Upper lobe of right lung (tissue), 1 donor: ENCODE measurements around the gene PIH1D1. TPM values are rescaled to one million over a fixed set of nuclear protein-coding genes. Genes with fewer than 3 reads are reported as not detected.
A peak's percentile ranks its signal among the peaks of the same experiment; 100 is the strongest.

Experiments used
- ATAC-seq: fragments of 200-7000 bp; cut with Tn5 transposase; one replicate; pipeline ENCODE4 v1.9.1; 2020; ENCODE audit warnings: mild to moderate bottlenecking, moderate library complexity
- DNase-seq: peaks from one replicate; pipeline ENCODE4 v3.0.0-alpha.2; 2020
- H3K27ac ChIP-seq: fragments of 200-600 bp; one replicate; pipeline ENCODE4 v1.8.0; 2022
- H3K27me3 ChIP-seq: fragments of 200-600 bp; one replicate; pipeline ENCODE4 v1.8.0; 2022; ENCODE audit warnings: mild to moderate bottlenecking
- H3K36me3 ChIP-seq: fragments of 200-600 bp; one replicate; pipeline ENCODE4 v1.8.0; 2022
- H3K4me1 ChIP-seq: fragments of 200-600 bp; one replicate; pipeline ENCODE4 v1.8.0; 2022
- H3K4me3 ChIP-seq: fragments of 200-600 bp; one replicate; pipeline ENCODE4 v1.8.0; 2022; ENCODE audit warnings: mild to moderate bottlenecking
- H3K9me3 ChIP-seq: fragments of 200-600 bp; one replicate; pipeline ENCODE4 v1.8.0; 2022
- intact Hi-C: fragments of 100-400 bp; cut with DNase I; formaldehyde crosslinking; loops from one replicate; pipeline ENCODE4 v1.11.0; 2022
- total RNA-seq: library from RNA; stranded (reverse); fragmentation: NEBNext Ultra II Directional; extraction: Animal tissue kit (Norgen Biotek cat#: 25700); gene quantifications from one replicate; pipeline ENCODE4 v1.2.1, GENCODE V29; 2021
- TF ChIP-seq, protein P1 (sequence below): fragments of 200-600 bp; IDR thresholded peaks from one replicate; pipeline ENCODE4 v1.8.0; 2022; ENCODE audit warnings: antibody characterized with exemption
- donor health status: DM: no; HTN: yes; CAD: no; lungs with severe emphysema.

The PIH1D1 gene
- total RNA-seq, 1 donor from 2014 or later: 64.2 TPM

- Histone ChIP-seq H3K4me1 (peaks cover 38% of the 10 kb centered on the region), H3K27ac (peak overlapping the region; percentile 93), H3K4me3 (peak overlapping the region; percentile 98), H3K9me3 (no peaks in the 10 kb centered on the region), H3K27me3 (no peaks in the 10 kb centered on the region), H3K36me3 (peaks cover 49% of the 10 kb centered on the region)
- intact Hi-C loops: no loop called here
- ATAC-seq (no peak), DNase-seq (no peak)
- TF ChIP-seq, protein P1, sequence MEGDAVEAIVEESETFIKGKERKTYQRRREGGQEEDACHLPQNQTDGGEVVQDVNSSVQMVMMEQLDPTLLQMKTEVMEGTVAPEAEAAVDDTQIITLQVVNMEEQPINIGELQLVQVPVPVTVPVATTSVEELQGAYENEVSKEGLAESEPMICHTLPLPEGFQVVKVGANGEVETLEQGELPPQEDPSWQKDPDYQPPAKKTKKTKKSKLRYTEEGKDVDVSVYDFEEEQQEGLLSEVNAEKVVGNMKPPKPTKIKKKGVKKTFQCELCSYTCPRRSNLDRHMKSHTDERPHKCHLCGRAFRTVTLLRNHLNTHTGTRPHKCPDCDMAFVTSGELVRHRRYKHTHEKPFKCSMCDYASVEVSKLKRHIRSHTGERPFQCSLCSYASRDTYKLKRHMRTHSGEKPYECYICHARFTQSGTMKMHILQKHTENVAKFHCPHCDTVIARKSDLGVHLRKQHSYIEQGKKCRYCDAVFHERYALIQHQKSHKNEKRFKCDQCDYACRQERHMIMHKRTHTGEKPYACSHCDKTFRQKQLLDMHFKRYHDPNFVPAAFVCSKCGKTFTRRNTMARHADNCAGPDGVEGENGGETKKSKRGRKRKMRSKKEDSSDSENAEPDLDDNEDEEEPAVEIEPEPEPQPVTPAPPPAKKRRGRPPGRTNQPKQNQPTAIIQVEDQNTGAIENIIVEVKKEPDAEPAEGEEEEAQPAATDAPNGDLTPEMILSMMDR: no peak
Observed at GRCh38 chr19:49496574-49497008, 45.0 kb upstream of the PIH1D1 start.

- no peak for DNase-seq
- no peak overlapping the region for H3K4me3 ChIP-seq
- no peaks in the 10 kb centered on the region for H3K27me3 ChIP-seq
- H3K27ac ChIP-seq: no peak overlapping the region
- no peaks in the 10 kb centered on the region for H3K9me3 ChIP-seq
- intact Hi-C loops: no loop called here
- TF ChIP-seq, protein P1: no peak
- H3K36me3 ChIP-seq: peaks cover 56% of the 10 kb centered on the region
- ATAC-seq: no peak
- peaks cover 36% of the 10 kb centered on the region for H3K4me1 ChIP-seq
Observed at GRCh38 chr19:49492573-49493405, 41.2 kb upstream of the PIH1D1 start.

GRCh38 chr19:49491804-49492572 is 40.4 kb upstream of the PIH1D1 start:
- Histone ChIP-seq H3K27ac (no peak overlapping the region), H3K4me1 (peaks cover 28% of the 10 kb centered on the region)
- TF ChIP-seq, protein P1: no peak

GRCh38 chr19:49491030-49491803 is 39.6 kb upstream of the PIH1D1 start:
- Histone ChIP-seq H3K4me1 (peaks cover 27% of the 10 kb centered on the region), H3K9me3 (no peaks in the 10 kb centered on the region), H3K36me3 (peaks cover 48% of the 10 kb centered on the region), H3K27me3 (no peaks in the 10 kb centered on the region), H3K4me3 (no peak overlapping the region), H3K27ac (no peak overlapping the region)
- TF ChIP-seq, protein P1: no peak
- intact Hi-C loops: no loop called here
- DNase-seq (no peak), ATAC-seq (no peak)

More at GRCh38 chr19:49491804-49492572, 40.4 kb upstream of the PIH1D1 start:
- H3K36me3 ChIP-seq: peaks cover 48% of the 10 kb centered on the region
- intact Hi-C loops: no loop called here
- no peaks in the 10 kb centered on the region for H3K27me3 ChIP-seq
- H3K9me3 ChIP-seq: no peaks in the 10 kb centered on the region
- no peak for ATAC-seq
- H3K4me3 ChIP-seq: no peak overlapping the region
- no peak for DNase-seq

GRCh38 chr19:49490287-49491029 is 38.8 kb upstream of the PIH1D1 start:
- no peak for ATAC-seq
- DNase-seq: no peak
- Histone ChIP-seq H3K27ac (peak overlapping the region; percentile 97), H3K27me3 (no peaks in the 10 kb centered on the region), H3K9me3 (no peaks in the 10 kb centered on the region), H3K4me3 (peak overlapping the region; percentile 100), H3K36me3 (peaks cover 48% of the 10 kb centered on the region), H3K4me1 (peaks cover 27% of the 10 kb centered on the region)
- TF ChIP-seq, protein P1: no peak
- intact Hi-C loops: no loop called here
